ENCODE data around the gene SLC1A7.

Gene SLC1A7

GRCh38 chr1:53172426-53173128 lies 30.1 kb upstream of the SLC1A7 start:
- peaks cover 20% of the 10 kb centered on the region for H3K4me1 Mint-ChIP-seq
- no peak overlapping the region for H3K4me3 Mint-ChIP-seq
- H3K27me3 Mint-ChIP-seq = peaks cover 22% of the 10 kb centered on the region
- peak; percentile 93 for ATAC-seq
- peak overlapping the region; percentile 39 for H3K27ac Mint-ChIP-seq
- H3K9me3 Mint-ChIP-seq = peaks cover 3% of the 10 kb centered on the region
- H3K36me3 Mint-ChIP-seq = no peaks in the 10 kb centered on the region

GRCh38 chr1:53166912-53167311 lies 24.5 kb upstream of the SLC1A7 start:
- H3K4me3 Mint-ChIP-seq = no peak overlapping the region
- peaks cover 2% of the 10 kb centered on the region for H3K9me3 Mint-ChIP-seq
- ATAC-seq = no peak
- H3K27me3 Mint-ChIP-seq = peaks cover 31% of the 10 kb centered on the region
- no peaks in the 10 kb centered on the region for H3K36me3 Mint-ChIP-seq
- no peak overlapping the region for H3K27ac Mint-ChIP-seq
- no peaks in the 10 kb centered on the region for H3K4me1 Mint-ChIP-seq

- no peak for ATAC-seq
- H3K4me1 Mint-ChIP-seq = no peaks in the 10 kb centered on the region
- H3K4me3 Mint-ChIP-seq = no peak overlapping the region
- H3K9me3 Mint-ChIP-seq = peaks cover 2% of the 10 kb centered on the region
- H3K36me3 Mint-ChIP-seq = no peaks in the 10 kb centered on the region
- H3K27ac Mint-ChIP-seq = no peak overlapping the region
- H3K27me3 Mint-ChIP-seq = peaks cover 31% of the 10 kb centered on the region
Measured at GRCh38 chr1:53166366-53166765, 23.9 kb upstream of the SLC1A7 start.

GRCh38 chr1:53165408-53165961 lies 23.0 kb upstream of the SLC1A7 start:
- no peaks in the 10 kb centered on the region for H3K36me3 Mint-ChIP-seq

DNA sequence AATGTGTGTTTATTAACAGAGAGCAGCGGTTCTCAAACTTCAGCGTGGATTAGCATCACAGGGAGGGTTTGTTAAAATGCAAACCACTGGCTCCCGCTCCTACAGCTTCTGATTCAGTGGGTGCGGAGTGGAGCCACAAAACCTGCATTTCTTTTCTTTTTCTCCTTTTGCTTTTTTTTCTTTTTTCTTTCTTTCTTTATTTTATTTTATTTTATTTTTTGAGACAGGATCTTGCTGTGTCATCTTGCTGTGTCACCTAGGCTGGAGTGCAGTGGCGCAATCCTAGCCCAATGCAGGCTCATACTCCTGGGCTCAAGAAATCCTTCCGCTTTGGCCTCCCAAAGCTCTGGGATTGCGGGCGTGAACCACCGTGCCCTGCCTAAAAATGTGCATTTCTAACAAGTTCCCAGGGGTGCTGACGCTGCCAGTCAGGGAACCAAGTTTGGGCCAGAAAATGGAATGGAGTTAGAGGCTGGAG lies 20.9 kb upstream of the SLC1A7 start:
- no peaks in the 10 kb centered on the region for H3K36me3 Mint-ChIP-seq
- H3K4me3 Mint-ChIP-seq = no peak overlapping the region
- H3K9me3 Mint-ChIP-seq = peaks cover 2% of the 10 kb centered on the region
- no peaks in the 10 kb centered on the region for H3K4me1 Mint-ChIP-seq
- H3K27ac Mint-ChIP-seq = no peak overlapping the region
- ATAC-seq = no peak
- H3K27me3 Mint-ChIP-seq = peaks cover 31% of the 10 kb centered on the region

More at GRCh38 chr1:53165408-53165961, 23.0 kb upstream of the SLC1A7 start:
- Mint-ChIP-seq H3K27me3 (peaks cover 31% of the 10 kb centered on the region), H3K9me3 (peaks cover 2% of the 10 kb centered on the region), H3K4me3 (no peak overlapping the region), H3K27ac (no peak overlapping the region), H3K4me1 (no peaks in the 10 kb centered on the region)
- ATAC-seq = no peak

- H3K36me3 Mint-ChIP-seq = no peaks in the 10 kb centered on the region
- no peak overlapping the region for H3K4me3 Mint-ChIP-seq
- H3K4me1 Mint-ChIP-seq = no peaks in the 10 kb centered on the region
- ATAC-seq = no peak
- peaks cover 2% of the 10 kb centered on the region for H3K9me3 Mint-ChIP-seq
- peaks cover 31% of the 10 kb centered on the region for H3K27me3 Mint-ChIP-seq
- H3K27ac Mint-ChIP-seq = no peak overlapping the region
Measured at GRCh38 chr1:53162621-53163020, 20.2 kb upstream of the SLC1A7 start.

DNA sequence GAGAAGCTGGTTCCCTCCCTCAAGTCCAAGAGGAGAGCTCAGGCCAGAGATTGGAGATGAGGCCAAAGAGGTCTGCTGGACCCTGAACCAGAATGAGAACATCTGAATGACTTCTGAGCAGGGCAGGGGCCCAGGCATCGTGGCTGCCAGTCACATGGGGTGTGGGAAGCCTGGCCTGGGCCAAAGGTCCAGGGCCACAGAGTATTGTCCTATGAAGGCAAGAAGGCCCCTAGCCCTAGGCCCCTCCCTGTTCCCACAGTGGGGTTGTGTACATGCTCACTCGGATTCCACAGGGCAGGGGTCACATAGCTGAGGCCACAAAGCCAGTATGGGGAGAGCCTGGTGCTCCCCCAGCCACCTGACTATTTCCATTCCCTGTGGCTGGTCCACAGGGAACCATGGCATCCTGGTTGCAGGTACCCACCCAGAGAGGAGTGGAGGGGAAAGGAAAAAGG lies 18.5 kb upstream of the SLC1A7 start:
- Mint-ChIP-seq H3K4me3 (no peak overlapping the region), H3K27ac (no peak overlapping the region), H3K9me3 (peaks cover 2% of the 10 kb centered on the region), H3K27me3 (peaks cover 31% of the 10 kb centered on the region), H3K4me1 (no peaks in the 10 kb centered on the region), H3K36me3 (no peaks in the 10 kb centered on the region)
- ATAC-seq = no peak

GRCh38 chr1:53158900-53159299 lies 16.5 kb upstream of the SLC1A7 start:
- Mint-ChIP-seq H3K27ac (no peak overlapping the region), H3K9me3 (peaks cover 2% of the 10 kb centered on the region), H3K27me3 (peaks cover 18% of the 10 kb centered on the region), H3K4me1 (no peaks in the 10 kb centered on the region), H3K36me3 (no peaks in the 10 kb centered on the region), H3K4me3 (no peak overlapping the region)
- ATAC-seq = no peak

DNA sequence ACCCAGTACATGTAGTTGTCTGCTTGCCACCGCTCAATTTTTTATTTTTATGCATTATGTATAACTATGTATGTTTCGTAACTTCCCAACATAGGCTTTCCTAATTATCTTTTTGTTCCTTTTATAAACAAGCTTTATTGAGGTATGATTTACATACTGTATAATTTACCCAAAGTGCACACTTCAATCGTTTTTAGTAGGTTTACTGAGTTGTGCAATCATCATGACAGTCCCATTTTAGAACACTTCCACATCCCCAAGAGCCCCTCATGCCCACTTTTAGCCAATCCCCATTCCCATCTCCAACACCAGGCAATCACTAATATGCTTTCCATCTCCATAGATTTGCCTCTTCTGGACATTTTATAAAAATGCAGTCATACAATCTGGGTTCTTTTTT lies 14.3 kb upstream of the SLC1A7 start:
- no peak overlapping the region for H3K4me3 Mint-ChIP-seq
- H3K27ac Mint-ChIP-seq = no peak overlapping the region
- H3K27me3 Mint-ChIP-seq = no peaks in the 10 kb centered on the region
- H3K36me3 Mint-ChIP-seq = no peaks in the 10 kb centered on the region
- ATAC-seq = no peak
- H3K4me1 Mint-ChIP-seq = no peaks in the 10 kb centered on the region
- no peaks in the 10 kb centered on the region for H3K9me3 Mint-ChIP-seq

- Mint-ChIP-seq H3K4me3 (no peak overlapping the region), H3K9me3 (no peaks in the 10 kb centered on the region), H3K36me3 (no peaks in the 10 kb centered on the region), H3K27me3 (no peaks in the 10 kb centered on the region), H3K4me1 (no peaks in the 10 kb centered on the region), H3K27ac (no peak overlapping the region)
- ATAC-seq = no peak
Measured at GRCh38 chr1:53155945-53156344, 13.5 kb upstream of the SLC1A7 start.

- Mint-ChIP-seq H3K27me3 (no peaks in the 10 kb centered on the region), H3K36me3 (no peaks in the 10 kb centered on the region)
- no peak for ATAC-seq
Measured at GRCh38 chr1:53155534-53155933, 13.1 kb upstream of the SLC1A7 start.

DNA sequence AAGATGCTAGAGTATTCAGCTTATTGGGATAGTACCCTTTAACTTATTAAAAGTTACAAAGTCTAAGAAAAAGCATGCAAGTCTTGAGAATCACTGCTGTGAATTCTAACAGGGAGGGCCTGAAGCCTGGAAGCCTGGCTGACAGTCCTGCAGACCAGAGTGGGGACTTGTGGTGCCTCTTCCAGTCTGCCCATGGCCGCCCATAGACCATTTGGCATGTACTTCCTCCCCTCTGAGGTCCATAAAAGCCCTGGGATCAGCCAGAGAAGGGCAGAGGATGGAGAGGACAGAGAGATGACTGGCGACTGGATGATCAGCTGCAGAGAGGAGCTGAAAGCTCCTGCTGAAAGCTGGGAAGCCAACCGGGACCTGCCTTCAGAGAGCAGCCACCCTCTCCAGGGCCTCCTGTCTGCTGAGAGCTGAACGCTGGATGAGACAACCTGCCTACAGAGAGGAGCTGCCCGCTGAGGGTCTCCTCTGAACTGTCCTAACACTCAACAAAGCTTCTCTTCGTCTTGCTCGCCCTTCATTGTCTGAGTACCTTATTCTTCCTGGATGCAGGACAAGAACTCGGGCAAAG lies 12.5 kb upstream of the SLC1A7 start:
- H3K27ac Mint-ChIP-seq = no peak overlapping the region
- no peaks in the 10 kb centered on the region for H3K4me1 Mint-ChIP-seq

More at GRCh38 chr1:53155534-53155933, 13.1 kb upstream of the SLC1A7 start:
- Mint-ChIP-seq H3K4me3 (no peak overlapping the region), H3K9me3 (no peaks in the 10 kb centered on the region), H3K4me1 (no peaks in the 10 kb centered on the region), H3K27ac (no peak overlapping the region)

GRCh38 chr1:53153752-53154151 lies 11.3 kb upstream of the SLC1A7 start:
- ATAC-seq = no peak

More for the DNA sequence above, 12.5 kb upstream of the SLC1A7 start:
- H3K4me3 Mint-ChIP-seq = no peak overlapping the region
- no peaks in the 10 kb centered on the region for H3K27me3 Mint-ChIP-seq
- no peaks in the 10 kb centered on the region for H3K36me3 Mint-ChIP-seq
- H3K9me3 Mint-ChIP-seq = no peaks in the 10 kb centered on the region
- ATAC-seq = no peak

GRCh38 chr1:53148123-53148522 lies 5.7 kb upstream of the SLC1A7 start:
- Mint-ChIP-seq H3K4me3 (no peak overlapping the region), H3K36me3 (no peaks in the 10 kb centered on the region), H3K27me3 (peaks cover 10% of the 10 kb centered on the region), H3K9me3 (no peaks in the 10 kb centered on the region), H3K27ac (no peak overlapping the region), H3K4me1 (no peaks in the 10 kb centered on the region)
- no peak for ATAC-seq

More at GRCh38 chr1:53153752-53154151, 11.3 kb upstream of the SLC1A7 start:
- Mint-ChIP-seq H3K36me3 (no peaks in the 10 kb centered on the region), H3K4me1 (no peaks in the 10 kb centered on the region), H3K4me3 (no peak overlapping the region), H3K27ac (no peak overlapping the region), H3K9me3 (no peaks in the 10 kb centered on the region), H3K27me3 (no peaks in the 10 kb centered on the region)

- no peak for ATAC-seq
- Mint-ChIP-seq H3K4me1 (no peaks in the 10 kb centered on the region), H3K4me3 (no peak overlapping the region), H3K9me3 (no peaks in the 10 kb centered on the region), H3K27ac (no peak overlapping the region), H3K27me3 (peaks cover 11% of the 10 kb centered on the region), H3K36me3 (no peaks in the 10 kb centered on the region)
Measured at GRCh38 chr1:53147174-53147573, 4.7 kb upstream of the SLC1A7 start.

Measured in stimulated activated memory B cell treated with anti-CD40 and anti-IgM and Interleukin-4, amounts not matched to agents 10 μg/mL and 1 μg/mL and 100 μg/mL, for 72 hours (primary cell).